ENCODE measurements around the gene MACROH2A1.

- no peak for TF ChIP-seq POLR2A (IDR thresholded peaks at IDR 0.05; ENCODE audit: low read length)
- TF ChIP-seq GATA1 (IDR thresholded peaks at IDR 0.05; ENCODE audit: low read depth, low read length), result no peak
Measured at GRCh38 chr5:135319458-135319857, 79.6 kb downstream of the MACROH2A1 start.
